ENCODE results near the gene FAM221B. TPM values are rescaled to one million over a fixed set of nuclear protein-coding genes. Genes with fewer than 3 reads are reported as not detected.

Gene FAM221B
- total RNA-seq, 2 donors from 2014 or later = not detected

DNA sequence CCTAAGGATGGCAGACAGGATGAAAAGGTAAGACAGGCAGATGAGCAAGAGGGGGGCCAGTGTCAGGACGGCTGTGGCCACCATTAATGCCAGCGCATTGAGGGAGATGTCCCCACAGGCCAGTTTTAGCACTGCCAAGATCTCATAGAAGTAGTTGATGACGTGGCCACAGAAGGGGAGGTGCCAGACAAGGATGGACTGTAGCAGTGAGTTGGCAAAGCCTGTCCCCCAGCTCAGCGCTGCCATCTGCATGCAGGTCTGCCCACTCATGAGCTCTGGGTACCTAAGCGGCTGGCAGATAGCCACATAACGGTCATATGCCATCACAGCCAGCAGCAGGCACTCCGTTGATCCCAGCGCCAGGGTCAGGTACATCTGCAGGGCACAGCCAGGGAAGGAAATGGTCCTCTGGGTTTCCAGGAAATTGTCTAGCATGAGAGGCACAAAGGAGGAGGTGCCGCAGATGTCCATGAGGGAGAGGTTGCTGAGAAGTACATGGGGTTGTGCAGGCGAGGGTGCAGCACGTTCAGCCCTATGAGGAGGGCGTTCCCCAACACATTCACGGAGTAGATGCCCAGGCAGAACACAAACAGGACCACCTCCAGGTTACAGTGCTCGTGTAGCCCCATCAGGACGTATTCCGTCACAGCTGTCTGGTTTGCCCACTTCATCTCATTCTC, 30.9 kb upstream of the FAM221B start:
- Mint-ChIP-seq H3K36me3 (ENCODE audit: insufficient read depth in 2 of 2) (no peaks in the 10 kb centered on the region), H3K27ac (no peak overlapping the region), H3K4me1 (ENCODE audit: low read depth) (no peaks in the 10 kb centered on the region), H3K4me3 (no peak overlapping the region), H3K27me3 (ENCODE audit: low read depth) (peaks cover 23% of the 10 kb centered on the region), H3K9me3 (no peaks in the 10 kb centered on the region)
- DNase-seq (peak in 1 of 2 donors; percentile 22), ATAC-seq (replicated peaks in 1 of 2) (peak; percentile 51 to 70)

DNA sequence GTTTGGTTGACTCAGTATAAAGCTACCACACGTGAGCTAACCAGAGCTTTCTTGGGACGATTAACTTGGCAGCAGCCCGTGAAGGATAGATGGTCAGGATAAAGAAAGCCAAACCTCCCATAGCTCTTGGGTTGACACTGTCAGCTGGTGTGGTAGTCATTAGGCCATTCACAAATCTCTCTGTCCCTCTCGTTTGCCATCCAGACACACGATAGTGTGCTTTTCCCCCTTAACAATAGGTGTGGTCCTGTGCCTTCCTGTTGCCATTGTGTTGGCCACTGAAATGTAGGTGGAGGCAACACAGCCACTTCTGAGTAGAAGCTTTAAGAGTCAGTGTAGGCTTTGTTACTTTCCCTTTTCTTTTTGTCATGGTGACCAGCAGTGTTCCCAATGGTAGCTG, 29.9 kb upstream of the FAM221B start:
- H3K4me3 Mint-ChIP-seq = no peak overlapping the region
- H3K4me1 Mint-ChIP-seq (ENCODE audit: low read depth) = no peaks in the 10 kb centered on the region
- H3K27me3 Mint-ChIP-seq (ENCODE audit: low read depth) = peaks cover 23% of the 10 kb centered on the region
- DNase-seq (no peak), ATAC-seq (replicated peaks in 1 of 2) (no peak)
- H3K27ac Mint-ChIP-seq = no peak overlapping the region
- H3K36me3 Mint-ChIP-seq (ENCODE audit: insufficient read depth in 2 of 2) = no peaks in the 10 kb centered on the region
- H3K9me3 Mint-ChIP-seq = no peaks in the 10 kb centered on the region

DNA sequence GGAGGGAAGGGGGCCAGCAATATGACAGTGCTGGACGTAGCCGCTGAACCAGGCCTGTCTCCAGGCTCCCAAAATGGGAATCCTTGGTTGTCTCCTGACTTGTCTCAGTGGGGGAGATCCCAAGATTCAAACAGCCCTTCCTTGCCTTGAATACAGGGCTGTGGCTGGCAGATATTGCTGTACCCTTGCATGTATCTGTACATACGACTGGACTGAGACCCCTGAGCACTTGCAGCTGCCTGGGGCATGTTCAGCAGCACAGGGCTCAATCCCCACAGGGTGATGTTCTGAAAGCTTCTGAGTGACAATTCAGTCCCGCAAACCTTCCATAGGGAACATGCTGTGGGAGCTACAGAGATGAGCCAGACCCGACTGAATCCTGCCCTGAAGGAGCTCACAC, 28.4 kb upstream of the FAM221B start:
- H3K4me3 Mint-ChIP-seq = no peak overlapping the region
- DNase-seq (no peak), ATAC-seq (replicated peaks in 1 of 2) (no peak)
- no peaks in the 10 kb centered on the region for H3K9me3 Mint-ChIP-seq
- H3K27ac Mint-ChIP-seq = no peak overlapping the region
- no peaks in the 10 kb centered on the region for H3K4me1 Mint-ChIP-seq (ENCODE audit: low read depth)
- H3K36me3 Mint-ChIP-seq (ENCODE audit: insufficient read depth in 2 of 2) = no peaks in the 10 kb centered on the region
- H3K27me3 Mint-ChIP-seq (ENCODE audit: low read depth) = peaks cover 11% of the 10 kb centered on the region

DNA sequence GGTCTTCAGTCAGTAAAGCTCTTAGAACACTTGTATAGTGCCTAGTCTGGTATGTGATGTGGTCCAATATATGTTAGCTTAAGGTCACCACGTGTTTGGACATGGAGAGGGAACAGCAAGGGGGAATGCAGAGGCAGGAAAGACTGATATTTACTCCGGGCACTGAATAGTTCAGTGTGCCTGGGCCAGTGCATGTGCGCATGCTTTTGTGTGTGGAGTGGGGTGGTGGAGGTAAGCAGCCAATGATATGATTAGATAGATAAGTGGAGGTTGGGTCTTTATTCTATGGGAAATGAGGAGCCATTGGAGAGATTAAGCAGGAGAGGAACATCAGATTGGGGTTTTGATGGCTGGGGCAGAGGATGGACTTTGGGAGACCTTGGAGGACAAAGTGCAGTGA, 27.7 kb upstream of the FAM221B start:
- Mint-ChIP-seq H3K36me3 (ENCODE audit: insufficient read depth in 2 of 2) (no peaks in the 10 kb centered on the region), H3K4me1 (ENCODE audit: low read depth) (no peaks in the 10 kb centered on the region), H3K27me3 (ENCODE audit: low read depth) (peaks cover 4% of the 10 kb centered on the region), H3K27ac (no peak overlapping the region), H3K9me3 (no peaks in the 10 kb centered on the region), H3K4me3 (no peak overlapping the region)
- ATAC-seq (replicated peaks in 1 of 2) (no peak), DNase-seq (no peak)

DNA sequence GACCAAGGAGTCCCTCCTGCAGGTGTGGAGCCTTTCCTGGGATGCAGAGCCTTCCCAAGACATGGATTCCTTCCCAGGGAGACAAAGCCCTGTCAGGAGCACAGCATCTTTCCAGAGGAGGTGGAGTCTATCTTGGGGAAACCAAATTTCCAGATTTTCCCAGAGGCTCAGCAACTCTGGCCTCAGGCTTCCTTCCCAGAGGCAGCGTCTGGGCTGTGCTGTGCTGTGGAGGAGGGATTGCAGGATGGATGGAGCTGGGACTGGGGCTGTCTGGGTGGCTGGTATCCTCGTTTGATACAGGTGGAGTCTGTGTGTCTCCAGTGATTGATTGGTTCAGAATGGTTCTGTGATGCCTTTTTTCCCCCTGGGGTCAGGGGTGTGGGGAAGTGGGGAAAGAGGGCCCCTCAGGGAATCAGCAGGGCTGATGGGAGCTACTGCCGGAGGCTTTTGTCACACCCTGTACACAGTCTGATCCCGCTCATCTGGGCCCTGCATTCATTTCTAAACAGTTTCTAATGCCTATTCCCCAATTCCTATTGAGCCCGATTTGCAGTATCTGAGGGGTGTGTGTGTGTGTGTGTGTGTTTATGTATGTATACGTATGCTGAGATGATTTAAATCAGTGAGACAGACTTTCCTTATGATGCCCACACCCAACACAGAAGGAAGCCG, 25.7 kb upstream of the FAM221B start:
- Mint-ChIP-seq H3K36me3 (ENCODE audit: insufficient read depth in 2 of 2) (no peaks in the 10 kb centered on the region), H3K27ac (no peak overlapping the region), H3K4me3 (no peak overlapping the region), H3K9me3 (no peaks in the 10 kb centered on the region), H3K4me1 (ENCODE audit: low read depth) (no peaks in the 10 kb centered on the region), H3K27me3 (ENCODE audit: low read depth) (no peaks in the 10 kb centered on the region)
- no peak for ATAC-seq (replicated peaks in 1 of 2)
- DNase-seq = no peak

DNA sequence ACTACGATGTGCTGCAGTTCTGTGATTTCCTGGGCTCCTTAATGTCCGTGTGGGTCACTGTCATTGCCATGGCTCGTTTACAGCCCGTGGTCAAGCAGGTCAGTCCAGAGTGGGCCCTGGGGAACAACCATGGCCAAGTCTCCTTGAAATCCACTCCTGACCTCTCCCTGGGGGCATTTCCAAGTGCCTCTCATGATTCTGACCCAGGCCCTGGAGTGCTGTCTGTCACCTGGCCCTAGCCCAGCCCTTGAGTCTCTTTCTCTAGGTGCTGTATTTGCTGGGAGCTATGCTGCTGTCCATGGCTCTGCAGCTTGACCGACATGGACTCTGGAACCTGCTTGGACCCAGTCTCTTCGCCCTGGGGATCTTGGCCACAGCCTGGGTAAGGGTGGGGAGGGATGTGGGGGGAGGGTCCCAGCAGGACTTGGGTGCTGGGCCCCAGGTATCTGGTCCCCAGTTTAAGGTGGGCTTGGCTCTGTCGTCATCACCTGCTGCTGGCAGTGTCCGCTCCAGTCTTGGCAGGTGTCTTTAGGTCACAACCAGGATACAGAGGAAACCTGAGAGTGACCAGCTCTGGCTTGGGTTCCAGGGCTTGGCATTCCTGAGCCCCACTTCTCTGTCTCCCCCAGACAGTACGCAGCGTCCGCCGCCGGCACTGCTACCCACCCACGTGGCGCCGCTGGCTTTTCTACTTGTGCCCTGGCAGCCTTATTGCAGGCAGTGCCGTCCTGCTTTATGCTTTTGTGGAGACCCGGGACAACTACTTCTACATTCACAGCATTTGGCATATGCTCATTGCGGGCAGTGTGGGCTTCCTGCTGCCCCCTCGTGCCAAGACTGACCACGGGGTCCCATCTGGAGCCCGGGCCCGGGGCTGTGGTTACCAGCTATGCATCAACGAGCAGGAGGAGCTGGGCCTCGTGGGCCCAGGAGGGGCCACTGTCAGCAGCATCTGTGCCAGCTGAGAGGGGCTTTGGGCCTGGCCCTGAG, 24.6 kb upstream of the FAM221B start:
- Mint-ChIP-seq H3K27ac (no peak overlapping the region), H3K4me3 (no peak overlapping the region), H3K36me3 (ENCODE audit: insufficient read depth in 2 of 2) (no peaks in the 10 kb centered on the region), H3K27me3 (ENCODE audit: low read depth) (no peaks in the 10 kb centered on the region), H3K9me3 (no peaks in the 10 kb centered on the region), H3K4me1 (ENCODE audit: low read depth) (peaks cover 8% of the 10 kb centered on the region)
- DNase-seq (no peak), ATAC-seq (replicated peaks in 1 of 2) (no peak)

DNA sequence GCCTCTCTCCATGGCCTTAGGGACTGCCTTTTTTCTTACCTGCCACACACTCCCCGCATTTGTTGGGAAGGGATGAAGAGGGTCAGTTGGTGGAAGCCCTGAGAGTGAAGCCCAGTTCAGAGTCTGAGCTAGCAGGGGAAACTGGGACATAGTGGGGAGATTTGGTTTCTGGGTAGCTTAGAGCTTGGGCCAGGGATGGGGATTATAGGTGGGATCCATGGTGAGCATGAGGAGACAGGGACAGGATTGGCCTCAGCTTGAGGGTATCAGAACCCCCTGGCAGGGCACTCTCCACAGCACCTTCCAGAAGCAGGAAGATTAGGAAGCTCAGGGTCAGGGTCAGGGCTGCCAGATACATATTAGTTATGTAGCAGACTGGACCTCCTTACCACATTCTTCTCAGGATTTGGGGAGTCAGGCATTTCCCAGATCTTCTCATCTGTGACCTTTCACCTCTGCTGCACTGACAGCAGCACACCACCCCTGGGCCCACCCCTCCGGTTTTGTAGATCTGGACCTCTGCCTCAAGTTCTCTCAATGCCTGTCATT, 23.8 kb upstream of the FAM221B start:
- H3K27ac Mint-ChIP-seq = no peak overlapping the region
- H3K27me3 Mint-ChIP-seq (ENCODE audit: low read depth) = no peaks in the 10 kb centered on the region
- no peaks in the 10 kb centered on the region for H3K9me3 Mint-ChIP-seq
- no peak for ATAC-seq (replicated peaks in 1 of 2)
- DNase-seq = no peak
- H3K4me1 Mint-ChIP-seq (ENCODE audit: low read depth) = peaks cover 13% of the 10 kb centered on the region
- H3K36me3 Mint-ChIP-seq (ENCODE audit: insufficient read depth in 2 of 2) = no peaks in the 10 kb centered on the region
- no peak overlapping the region for H3K4me3 Mint-ChIP-seq

DNA sequence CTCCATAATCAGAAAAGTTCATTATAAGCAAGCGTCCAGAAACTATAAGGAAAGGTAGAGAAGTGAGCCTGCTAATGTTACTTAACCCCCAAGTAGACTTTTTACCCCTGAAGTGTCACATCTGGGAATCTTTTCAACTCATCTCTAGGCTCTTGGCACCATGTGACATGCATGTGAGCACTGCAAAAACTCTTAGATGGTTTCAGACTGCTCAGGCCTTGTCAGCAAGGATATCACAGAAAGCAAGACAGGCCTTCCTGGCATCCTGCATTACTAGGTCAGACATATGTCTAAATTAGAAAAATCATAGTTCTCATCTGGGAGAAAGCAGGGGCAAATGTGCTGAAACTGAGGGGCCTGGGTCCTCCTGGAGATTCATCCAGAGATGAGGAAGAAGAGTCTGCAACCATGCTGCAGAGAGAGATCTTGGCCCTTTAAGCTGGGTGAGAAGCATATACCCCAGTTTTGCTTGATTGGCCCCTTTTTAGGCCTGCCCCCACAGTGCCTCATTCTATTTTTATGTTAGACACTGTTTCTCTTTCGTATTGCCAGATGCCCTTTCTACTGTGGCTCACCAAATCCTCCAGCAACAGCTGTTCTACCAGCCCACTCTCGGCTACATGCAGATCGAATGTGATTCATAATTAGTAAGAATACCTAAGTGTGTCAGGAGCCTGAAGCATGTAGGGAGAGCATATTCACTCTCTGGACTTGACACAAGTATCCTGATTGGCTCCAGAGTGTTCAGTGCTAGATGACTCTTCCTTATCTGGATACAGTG, 19.4 kb upstream of the FAM221B start:
- H3K27me3 Mint-ChIP-seq (ENCODE audit: low read depth) = no peaks in the 10 kb centered on the region
- H3K9me3 Mint-ChIP-seq = no peaks in the 10 kb centered on the region
- ATAC-seq (replicated peaks in 1 of 2) = peak; percentile 97
- H3K27ac Mint-ChIP-seq = peak overlapping the region; percentile 63
- peaks cover 34% of the 10 kb centered on the region for H3K4me1 Mint-ChIP-seq (ENCODE audit: low read depth)
- peak overlapping the region; percentile 2 to 51 for H3K4me3 Mint-ChIP-seq
- peak; percentile 50 to 56 for DNase-seq
- H3K36me3 Mint-ChIP-seq (ENCODE audit: insufficient read depth in 2 of 2) = no peaks in the 10 kb centered on the region

DNA sequence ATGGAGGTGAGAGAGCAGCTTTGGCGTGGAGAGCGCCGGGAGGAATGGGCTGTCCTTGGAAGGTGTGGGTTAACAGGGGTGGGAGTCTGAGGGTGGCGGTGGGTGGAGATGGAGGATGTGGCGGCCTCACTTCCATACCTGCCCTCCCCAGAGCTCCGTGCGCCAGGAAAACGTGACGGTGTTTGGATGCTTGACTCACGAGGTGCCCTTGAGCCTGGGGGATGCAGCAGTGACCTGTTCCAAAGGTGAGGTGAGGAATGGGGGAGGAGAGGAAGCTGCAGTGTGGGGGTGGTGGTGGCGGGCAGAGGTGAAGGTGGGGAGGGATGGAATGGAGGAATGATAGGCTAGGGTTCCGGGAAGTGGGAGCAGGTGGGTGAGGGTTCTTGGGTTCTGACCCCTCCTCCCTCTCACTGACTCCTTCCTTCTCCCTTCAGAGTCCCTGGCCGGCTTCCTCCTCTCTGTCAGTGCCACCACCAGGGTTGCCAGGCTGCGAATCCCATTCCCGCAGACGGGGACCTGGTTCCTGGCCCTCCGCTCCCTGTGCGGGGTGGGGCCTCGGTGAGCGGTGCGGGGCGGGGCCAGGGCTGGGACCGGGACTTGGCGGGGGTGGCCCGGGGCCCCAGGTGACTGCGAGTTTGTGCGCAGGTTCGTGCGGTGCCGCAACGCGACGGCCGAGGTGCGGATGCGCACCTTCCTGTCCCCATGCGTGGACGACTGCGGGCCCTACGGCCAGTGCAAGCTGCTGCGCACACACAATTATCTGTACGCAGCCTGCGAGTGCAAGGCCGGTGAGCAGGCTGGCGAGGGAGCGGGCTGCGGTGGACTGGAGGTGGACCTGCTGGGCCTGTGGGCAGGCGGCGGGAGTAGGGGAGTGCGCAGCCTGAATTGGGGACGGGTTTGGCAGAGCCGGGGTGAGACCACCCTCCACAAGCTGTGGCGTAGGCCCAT, 17.6 kb upstream of the FAM221B start:
- no peaks in the 10 kb centered on the region for H3K27me3 Mint-ChIP-seq (ENCODE audit: low read depth)
- H3K36me3 Mint-ChIP-seq (ENCODE audit: insufficient read depth in 2 of 2) = no peaks in the 10 kb centered on the region
- H3K4me1 Mint-ChIP-seq (ENCODE audit: low read depth) = peaks cover 34% of the 10 kb centered on the region
- H3K4me3 Mint-ChIP-seq = no peak overlapping the region
- no peaks in the 10 kb centered on the region for H3K9me3 Mint-ChIP-seq
- no peak for ATAC-seq (replicated peaks in 1 of 2)
- DNase-seq = no peak
- H3K27ac Mint-ChIP-seq = no peak overlapping the region

DNA sequence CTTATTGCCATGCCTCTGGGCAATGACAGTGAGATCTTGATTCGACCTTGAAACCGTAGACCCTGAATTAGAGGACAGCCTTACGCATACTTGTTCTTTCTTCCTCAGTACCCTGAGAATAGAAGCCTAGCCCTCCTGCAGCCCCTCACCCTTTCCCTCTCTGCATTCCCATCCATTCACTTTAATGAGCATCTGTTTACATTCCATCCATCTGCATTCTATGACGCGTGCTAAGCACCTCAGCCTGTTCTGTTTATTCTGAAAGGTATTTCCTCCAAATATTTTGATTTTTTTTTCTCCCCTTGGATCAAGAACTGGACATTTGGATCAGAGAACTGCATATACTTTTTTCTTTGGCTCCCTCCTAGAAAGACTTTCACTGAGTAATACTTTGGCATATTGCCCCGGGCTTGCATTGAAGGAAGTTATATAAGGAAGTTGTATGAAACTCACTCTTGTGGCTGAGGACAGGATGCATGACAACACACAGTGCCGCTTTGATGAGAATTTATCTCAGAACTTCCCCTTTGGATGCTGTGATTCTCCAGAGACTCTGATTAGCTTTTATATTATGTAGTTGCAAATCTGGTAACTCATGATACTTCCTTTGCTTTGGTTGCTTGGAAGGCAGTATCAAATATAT, 16.2 kb upstream of the FAM221B start:
- Mint-ChIP-seq H3K27ac (no peak overlapping the region), H3K27me3 (ENCODE audit: low read depth) (no peaks in the 10 kb centered on the region), H3K9me3 (no peaks in the 10 kb centered on the region), H3K4me1 (ENCODE audit: low read depth) (peaks cover 34% of the 10 kb centered on the region), H3K4me3 (peak overlapping the region in 1 of 2 donors; percentile 12), H3K36me3 (ENCODE audit: insufficient read depth in 2 of 2) (no peaks in the 10 kb centered on the region)
- no peak for DNase-seq
- ATAC-seq (replicated peaks in 1 of 2) = no peak

DNA sequence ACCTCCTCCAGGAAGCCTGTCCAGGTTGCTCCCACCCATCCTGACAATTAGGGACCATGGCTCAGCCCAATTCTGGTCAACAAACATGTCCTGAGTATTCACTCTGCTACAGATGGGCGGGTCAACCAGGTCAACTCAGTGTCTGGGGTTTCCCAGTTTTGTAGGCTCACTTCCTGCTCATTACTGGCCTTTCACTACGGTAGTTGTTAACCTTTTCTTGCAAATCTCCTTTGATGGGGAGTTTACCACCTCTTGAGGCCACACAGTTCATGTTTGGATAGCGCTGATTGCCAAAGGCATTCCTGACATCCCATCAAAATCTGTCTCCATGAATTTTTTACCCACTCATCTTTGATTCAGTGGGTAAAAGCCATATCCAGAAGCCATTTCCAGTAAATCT, 14.3 kb upstream of the FAM221B start:
- no peak for DNase-seq
- peak in 1 of 2 donors; percentile 55 for ATAC-seq (replicated peaks in 1 of 2)
- Mint-ChIP-seq H3K4me3 (no peak overlapping the region), H3K36me3 (ENCODE audit: insufficient read depth in 2 of 2) (no peaks in the 10 kb centered on the region), H3K27ac (no peak overlapping the region), H3K9me3 (no peaks in the 10 kb centered on the region), H3K4me1 (ENCODE audit: low read depth) (peaks cover 21% of the 10 kb centered on the region), H3K27me3 (ENCODE audit: low read depth) (no peaks in the 10 kb centered on the region)

Measured in activated T-cell treated with anti-CD3 and anti-CD28 coated beads, Interleukin-2, amount 50 U/mL, for 72 hours (primary cell).